HG02884 (cell line): ENCODE results near the gene ARMH3.
A peak's percentile ranks its signal among the peaks of the same experiment; 100 is the strongest.

Source experiments
- ATAC-seq: cut with Tn5 transposase; IDR thresholded peaks from one replicate; pipeline ENCODE4 v1.9.1; 2021; ENCODE audit warnings: mild to moderate bottlenecking, moderate library complexity; ENCODE audit not compliant: unreplicated experiment

ARMH3 gene

GRCh38 chr10:101950213-101950612, 105.8 kb downstream of the ARMH3 start:
- ATAC-seq = no peak

GRCh38 chr10:101941871-101942270, 114.1 kb downstream of the ARMH3 start:
- no peak for ATAC-seq

GRCh38 chr10:101940916-101941315, 115.1 kb downstream of the ARMH3 start:
- no peak for ATAC-seq

GRCh38 chr10:101939729-101940128, 116.2 kb downstream of the ARMH3 start:
- ATAC-seq = no peak

GRCh38 chr10:101939008-101939648, 116.8 kb downstream of the ARMH3 start:
- ATAC-seq = no peak

- ATAC-seq = no peak
These were observed 117.5 kb downstream of the ARMH3 start for GRCh38 chr10:101938305-101939007.

GRCh38 chr10:101935431-101935830, 120.5 kb downstream of the ARMH3 start:
- ATAC-seq = no peak

- ATAC-seq = no peak
These were observed 121.2 kb downstream of the ARMH3 start for GRCh38 chr10:101934686-101935305.

GRCh38 chr10:101933976-101934375, 122.0 kb downstream of the ARMH3 start:
- ATAC-seq = no peak

GRCh38 chr10:101932183-101932582, 123.8 kb downstream of the ARMH3 start:
- ATAC-seq = no peak

GRCh38 chr10:101925027-101925426, 130.9 kb downstream of the ARMH3 start:
- no peak for ATAC-seq

- no peak for ATAC-seq
These were observed 132.7 kb downstream of the ARMH3 start for GRCh38 chr10:101923256-101923655.

- no peak for ATAC-seq
These were observed 133.1 kb downstream of the ARMH3 start for GRCh38 chr10:101922846-101923245.

GRCh38 chr10:101920546-101920945, 135.4 kb downstream of the ARMH3 start:
- ATAC-seq = no peak

GRCh38 chr10:101919026-101919770, 136.8 kb downstream of the ARMH3 start:
- no peak for ATAC-seq

- ATAC-seq = no peak
These were observed 143.3 kb downstream of the ARMH3 start for GRCh38 chr10:101912561-101913179.

- ATAC-seq = no peak
These were observed 149.3 kb downstream of the ARMH3 start for GRCh38 chr10:101906586-101907183.

- no peak for ATAC-seq
These were observed 150.7 kb downstream of the ARMH3 start for GRCh38 chr10:101905251-101905650.

- ATAC-seq = peak; percentile 63
These were observed 152.0 kb downstream of the ARMH3 start for GRCh38 chr10:101903827-101904550.

GRCh38 chr10:101902820-101903145, 153.2 kb downstream of the ARMH3 start:
- ATAC-seq = no peak
